Lower leg skin (tissue), 3 donors: ENCODE data around the gene SCRN1.

Source experiments
- CTCF ChIP-seq, 3 donors: fragments of 450-650 bp; IDR thresholded peaks; one replicate each; pipeline ENCODE4 v1.5.1; 2016; ENCODE audit warnings: antibody characterized with exemption in 3 of 3, mild to moderate bottlenecking in 3 of 3, moderate library complexity in 2 of 3
- POLR2A ChIP-seq, 2 donors: fragments of 450-650 bp; IDR thresholded peaks; one replicate each; pipeline ENCODE4 v1.6.1; 2016 to 2017; ENCODE audit warnings: antibody characterized with exemption in 2 of 2, mild to moderate bottlenecking in 1 of 2, moderate library complexity in 1 of 2

GRCh38 chr7:29955075-29955792 is 34.4 kb downstream of the SCRN1 start:
- TF ChIP-seq CTCF (IDR thresholded peaks at IDR 0.05), result no peak
- TF ChIP-seq POLR2A (IDR thresholded peaks at IDR 0.05), result no peak
